AG08395 (cell line): ENCODE results near the gene CFAP299.
A peak's percentile ranks its signal among the peaks of the same experiment; 100 is the strongest.
"Not testable (repeated sequence)": the region's sequence is repeated elsewhere in the genome, so short reads cannot be mapped to it uniquely, and the experiment has no call there.

Experiments used
- DNase-seq: peaks from one replicate; pipeline ENCODE4 v3.0.0; 2012; ENCODE audit warnings: mixed read lengths, low spot score

Gene CFAP299

DNA sequence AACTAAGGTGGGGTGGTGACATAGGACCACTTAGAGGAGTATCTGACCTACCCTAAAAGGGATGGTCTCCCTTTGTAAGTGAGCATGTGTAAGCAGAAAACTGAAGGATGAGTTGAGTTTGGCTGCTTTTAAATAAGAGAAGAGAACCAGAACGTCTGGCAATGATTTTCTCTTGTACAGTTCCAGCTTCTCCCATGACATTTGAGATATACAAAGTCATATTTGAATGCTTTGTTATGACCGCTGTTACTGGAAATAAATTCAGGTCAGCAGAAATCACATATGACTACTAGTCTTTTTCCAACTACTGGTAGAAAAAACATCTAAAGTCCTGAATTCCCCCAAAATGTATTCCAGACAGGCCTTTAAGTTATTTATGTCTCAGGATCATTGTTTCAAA lies 381.7 kb downstream of the CFAP299 start:
- DNase-seq: no peak

DNA sequence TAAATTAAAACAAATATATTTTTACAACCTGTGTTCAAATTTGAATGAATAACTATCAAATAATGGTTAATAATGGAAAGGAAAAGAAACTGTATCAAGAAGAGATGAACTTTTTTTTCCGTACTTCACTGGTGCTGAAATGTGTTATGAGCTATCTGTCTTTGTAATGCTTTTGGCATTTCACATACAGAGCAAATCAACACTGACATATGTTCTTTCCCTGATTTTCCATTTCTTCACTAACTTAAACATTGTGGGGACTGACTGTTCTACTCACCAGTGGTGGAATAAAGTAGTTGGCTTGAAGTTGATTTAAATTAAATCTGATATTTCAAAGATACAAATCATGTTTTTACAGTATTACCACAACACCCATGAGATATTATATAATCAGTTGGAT lies 390.9 kb downstream of the CFAP299 start:
- no peak for DNase-seq

DNA sequence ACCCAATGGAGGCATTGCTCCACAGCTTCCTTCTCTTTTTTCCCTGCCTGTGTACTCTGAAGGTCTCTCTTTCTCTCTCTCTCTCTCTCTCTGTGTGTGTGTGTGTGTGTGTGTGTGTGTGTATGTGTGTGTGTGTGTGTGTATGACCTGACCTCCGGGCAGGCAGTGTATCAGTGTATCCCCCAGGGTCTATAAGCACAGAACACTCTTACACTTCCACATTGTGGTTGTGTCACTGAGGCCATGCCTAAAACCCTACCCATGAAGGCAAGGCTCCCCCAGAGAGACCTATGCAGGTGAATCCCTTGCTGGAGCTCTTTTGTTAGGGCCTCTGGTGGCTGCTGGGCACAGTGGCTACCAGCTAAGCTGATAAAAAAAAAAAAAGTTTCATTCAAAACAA lies 394.6 kb downstream of the CFAP299 start:
- DNase-seq: no peak

DNA sequence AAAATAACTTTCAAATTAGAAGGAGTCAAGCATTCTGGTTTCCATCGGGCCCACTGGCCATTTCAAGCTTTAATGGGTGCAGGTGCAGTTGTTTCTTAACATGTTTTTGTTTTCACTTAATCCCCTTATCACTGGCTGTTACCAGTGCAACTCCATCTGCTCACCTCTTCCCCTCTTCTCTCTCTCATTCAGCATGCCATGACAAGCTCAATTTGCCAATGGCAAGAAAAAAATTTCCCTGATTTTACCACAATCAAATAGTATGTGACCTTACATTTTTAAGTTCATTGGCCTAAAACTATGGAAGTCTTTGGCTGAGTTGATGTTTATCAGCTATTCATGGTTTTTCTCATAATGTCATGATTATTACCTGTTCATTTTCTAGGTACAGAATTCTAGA lies 395.9 kb downstream of the CFAP299 start:
- no peak for DNase-seq

DNA sequence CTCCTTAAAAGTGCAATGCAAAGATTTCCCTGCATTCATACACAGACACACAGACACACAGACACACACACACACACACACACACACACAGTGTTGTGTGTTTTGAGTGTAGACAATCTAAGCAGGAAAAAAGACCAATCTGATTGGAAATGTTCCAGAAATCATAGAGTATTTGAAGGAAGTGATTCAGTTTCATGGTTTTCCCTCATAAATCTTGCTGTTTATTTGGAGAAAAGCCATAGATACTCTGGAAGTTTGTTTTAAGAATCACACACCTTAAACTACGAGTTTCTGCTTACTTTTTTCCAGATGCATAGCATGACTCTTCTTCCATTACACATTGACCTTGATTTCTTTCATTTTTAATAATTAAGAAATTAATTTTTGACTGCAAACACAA lies 396.5 kb downstream of the CFAP299 start:
- DNase-seq: no peak

DNA sequence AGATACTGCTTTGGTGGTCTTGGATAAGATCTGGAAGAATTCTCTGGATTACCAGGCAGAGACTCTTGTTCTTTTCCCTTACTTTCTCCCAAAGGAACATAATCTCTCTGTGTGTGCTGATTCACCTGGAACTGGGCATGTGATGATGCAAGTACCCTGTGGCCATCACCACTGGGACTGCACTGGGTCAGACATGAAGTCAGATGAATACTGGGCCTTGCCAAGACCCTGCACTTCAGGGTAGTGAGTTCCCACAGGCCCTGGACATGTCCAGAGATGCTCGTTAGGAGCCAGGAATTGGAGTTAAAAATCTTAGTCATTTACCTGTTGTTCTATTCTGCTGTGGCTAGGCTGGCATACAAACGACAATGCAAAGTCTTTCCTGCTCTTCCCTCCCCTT lies 404.8 kb downstream of the CFAP299 start:
- no peak for DNase-seq

DNA sequence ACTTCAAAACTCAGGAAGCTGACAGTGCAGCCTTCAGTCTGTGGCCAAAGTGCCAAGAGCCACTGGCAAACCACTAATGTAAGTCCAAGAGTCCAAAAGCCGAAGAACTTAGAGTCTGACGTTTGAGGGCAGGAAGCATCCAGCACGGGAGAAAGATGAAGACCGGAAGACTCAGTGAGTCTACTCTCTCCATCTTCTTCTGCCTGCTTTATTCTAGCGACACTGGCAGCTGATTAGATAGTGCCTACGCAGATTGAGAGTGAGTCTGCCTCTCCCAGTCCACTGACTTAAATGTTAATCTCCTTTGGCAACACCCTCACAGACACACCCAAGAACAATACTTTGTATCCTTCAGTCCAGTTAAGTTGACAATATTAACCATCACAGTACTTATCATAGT lies 414.0 kb downstream of the CFAP299 start:
- DNase-seq: not testable (repeated sequence)

DNA sequence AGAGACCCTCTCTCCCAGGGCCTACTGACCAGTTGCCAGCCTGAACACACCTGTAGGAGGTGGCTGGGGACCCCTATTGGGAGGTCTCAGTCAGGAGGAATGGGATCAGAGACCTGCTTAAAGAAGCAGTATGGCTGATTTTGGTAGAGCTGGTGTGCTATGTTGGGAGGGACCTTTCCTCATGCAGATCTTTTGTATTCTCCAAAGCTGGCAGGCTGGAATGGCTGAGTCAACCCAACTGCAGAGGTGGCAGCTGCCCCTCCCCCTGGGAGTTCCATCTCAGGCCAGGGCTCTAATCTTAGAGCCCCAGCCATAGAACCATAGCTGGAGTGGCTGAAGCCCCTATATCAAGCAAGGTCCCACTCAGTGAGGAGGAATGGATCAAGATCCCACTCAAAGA lies 415.7 kb downstream of the CFAP299 start:
- no peak for DNase-seq

DNA sequence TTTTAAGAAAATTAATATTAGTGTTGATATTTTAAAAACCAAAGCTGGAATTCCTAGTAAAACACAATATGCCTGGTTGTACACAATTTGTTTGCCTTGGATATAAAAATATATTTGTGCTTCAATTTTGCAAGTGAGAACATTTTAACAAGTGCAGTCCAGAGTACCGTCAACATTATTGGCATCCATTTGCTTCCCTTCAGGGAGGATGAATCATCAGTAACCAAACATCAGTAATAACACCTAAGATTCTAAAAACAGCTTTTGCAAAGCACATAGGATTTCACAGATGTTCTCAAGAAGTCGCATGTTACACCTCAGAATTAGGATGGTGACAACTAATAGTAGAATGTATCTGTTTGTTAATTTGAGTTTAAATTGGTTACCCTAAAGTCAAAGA lies 432.4 kb downstream of the CFAP299 start:
- DNase-seq: peak; percentile 5

DNA sequence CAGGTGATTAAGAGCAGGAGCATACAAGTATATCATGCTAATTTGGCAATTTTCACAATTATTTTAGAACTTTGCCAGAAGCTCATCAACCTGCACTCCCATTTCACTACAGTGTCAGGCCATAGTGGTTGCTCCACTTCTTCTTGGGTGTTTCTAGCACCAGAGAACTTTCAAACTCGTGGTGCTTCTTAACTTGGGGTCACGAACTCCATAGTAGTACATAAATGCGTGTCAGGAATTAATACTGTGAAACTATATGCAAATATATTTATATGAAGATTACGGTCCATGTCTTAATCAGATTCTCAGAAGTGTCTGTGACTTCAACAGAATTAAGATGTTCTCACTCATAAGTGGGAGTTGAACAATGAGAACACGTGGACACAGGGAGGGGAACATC lies 440.6 kb downstream of the CFAP299 start:
- no peak for DNase-seq

DNA sequence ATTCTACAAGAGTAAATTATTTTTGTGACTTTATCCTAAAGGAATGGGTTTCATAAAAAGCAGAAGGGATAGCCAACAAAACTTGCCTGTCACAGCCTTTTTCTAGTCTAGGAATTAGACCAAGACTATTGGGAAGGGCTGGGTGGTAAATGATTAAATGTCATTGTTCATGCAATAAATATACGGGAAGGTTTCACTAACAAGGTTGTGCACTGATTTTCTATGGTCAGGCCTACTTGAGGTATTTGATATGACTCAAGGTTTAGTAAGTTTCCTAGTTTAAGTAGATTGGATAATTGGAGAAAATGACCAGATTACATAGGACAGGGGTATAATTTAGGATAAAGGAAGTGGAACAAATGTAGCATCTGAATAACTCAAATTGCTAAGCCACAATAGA lies 445.9 kb downstream of the CFAP299 start:
- no peak for DNase-seq

DNA sequence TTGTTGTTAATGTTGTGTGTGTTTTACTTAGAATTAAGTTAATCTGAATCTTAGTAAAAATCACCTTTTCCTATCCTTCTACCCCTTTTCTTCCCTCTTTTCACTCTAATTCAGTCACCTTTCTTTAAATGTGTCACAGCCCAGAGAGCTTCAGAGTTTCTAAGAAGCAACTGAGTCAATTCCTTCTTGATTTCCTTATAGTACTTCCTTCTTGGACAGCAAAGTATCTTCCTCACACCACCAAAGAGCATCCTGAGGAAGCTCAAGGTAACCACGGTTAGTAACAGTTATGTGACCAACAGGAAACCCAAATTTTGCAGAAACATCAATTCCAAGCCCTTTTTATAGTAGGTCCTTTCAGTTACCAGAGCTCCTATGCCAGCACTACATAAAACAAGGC lies 451.8 kb downstream of the CFAP299 start:
- no peak for DNase-seq

DNA sequence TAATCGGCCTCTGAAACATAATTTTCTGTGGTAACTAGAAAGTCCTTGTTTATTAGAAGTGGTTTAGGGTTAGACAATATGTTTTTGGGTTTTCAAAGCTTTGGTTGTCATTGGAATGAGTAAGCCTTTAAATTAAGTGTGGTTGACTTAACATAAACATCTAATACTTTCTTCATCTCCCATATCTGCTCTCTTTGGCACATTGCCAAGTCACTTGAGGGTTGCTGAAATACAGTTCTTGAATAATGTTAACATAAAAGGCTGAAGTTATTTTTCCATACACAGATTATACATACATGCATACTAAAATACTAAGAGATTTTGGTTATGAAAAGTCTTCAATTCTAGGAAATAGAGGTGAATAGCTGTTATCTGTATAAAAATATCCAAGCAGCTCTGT lies 453.3 kb downstream of the CFAP299 start:
- no peak for DNase-seq

DNA sequence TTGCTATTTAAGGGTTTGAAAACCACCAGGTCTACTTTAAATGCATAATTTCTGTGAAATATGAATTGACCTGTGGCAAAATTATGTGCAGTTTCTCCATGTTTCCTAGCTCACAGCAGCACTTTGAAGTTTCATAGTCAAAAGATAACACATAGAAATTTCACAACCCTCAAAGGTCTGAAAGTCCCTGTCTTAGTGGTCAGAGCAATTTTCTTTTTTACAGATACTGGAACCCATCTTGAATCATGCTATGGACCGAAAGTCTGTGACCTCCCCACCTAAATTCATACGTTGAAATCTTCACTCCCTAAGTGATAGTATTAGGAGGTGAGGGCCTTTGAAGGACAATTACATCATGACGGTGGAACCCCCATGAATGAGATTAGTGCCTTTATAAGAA lies 454.6 kb downstream of the CFAP299 start:
- no peak for DNase-seq

DNA sequence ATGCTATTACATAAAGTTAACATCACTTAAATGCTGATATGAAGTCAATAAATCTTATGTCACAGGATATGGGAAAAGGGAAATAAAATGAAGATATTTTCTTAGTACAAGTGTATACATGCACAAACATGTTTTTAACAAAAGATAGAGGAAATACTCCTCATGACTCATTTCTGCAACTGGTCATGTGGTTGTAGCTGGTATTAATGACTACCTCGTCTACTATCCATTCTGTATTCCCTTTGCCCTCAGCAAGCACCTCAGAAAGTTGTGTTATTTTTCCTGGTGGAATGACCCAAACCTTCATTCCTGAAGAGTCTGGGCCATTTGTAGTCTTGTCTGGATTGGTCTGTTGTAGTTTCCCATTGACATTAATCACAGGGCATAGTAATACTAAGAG lies 458.1 kb downstream of the CFAP299 start:
- not testable (repeated sequence) for DNase-seq

DNA sequence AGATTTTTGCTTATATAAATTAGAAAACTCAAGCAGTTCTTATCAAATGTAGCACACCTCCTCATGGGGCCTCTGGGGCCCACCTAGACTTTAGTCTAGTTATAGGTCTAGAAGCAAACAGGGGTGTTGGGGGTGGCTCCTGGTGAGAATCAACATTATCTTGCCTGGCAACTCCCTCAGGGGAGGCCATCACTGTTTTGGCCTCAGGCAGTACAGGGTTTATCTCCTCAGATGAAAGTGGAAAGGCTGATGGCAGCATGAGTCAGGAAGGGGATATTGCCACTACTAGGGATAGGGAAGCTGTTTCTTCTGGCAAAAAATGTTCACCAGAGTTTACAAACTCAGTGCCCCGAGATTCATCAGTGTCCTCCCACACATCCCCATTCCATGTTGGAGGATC lies 462.6 kb downstream of the CFAP299 start:
- no peak for DNase-seq

DNA sequence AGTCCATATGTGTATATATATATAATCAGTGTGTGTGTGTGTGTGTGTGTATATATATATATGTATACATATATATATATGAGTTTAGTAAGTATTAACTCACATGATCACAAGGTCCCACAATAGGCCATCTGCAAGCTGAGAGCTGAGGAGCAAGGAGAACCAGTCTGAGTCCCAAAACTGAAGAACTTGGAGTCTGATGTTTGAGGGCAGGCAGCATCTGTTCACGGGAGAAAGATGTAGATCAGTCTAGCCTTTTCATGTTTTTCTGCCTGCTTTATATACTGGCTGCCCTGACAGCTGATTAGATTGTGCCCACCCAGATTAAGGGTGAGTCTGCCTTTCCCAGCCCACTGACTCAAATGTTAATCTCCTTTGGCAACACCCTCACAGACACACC lies 465.2 kb downstream of the CFAP299 start:
- DNase-seq: not testable (repeated sequence)

DNA sequence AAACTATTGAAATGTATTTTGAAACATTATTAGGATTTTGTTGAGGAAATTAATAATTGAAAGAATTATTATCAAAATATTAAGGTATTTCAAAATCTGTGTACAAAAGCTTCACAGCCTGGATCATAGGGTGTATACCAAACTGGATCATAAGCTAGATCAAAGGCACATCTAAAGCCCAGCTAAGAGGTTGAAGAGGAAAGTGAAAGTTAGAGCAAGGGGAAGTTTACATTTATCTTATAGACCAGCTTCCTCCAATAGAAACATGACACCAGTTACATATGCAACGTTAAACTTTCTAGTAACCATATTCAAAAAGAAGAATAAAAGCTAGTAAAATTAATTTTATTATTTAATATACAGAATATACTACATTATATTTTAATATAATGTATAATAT lies 467.8 kb downstream of the CFAP299 start:
- DNase-seq: no peak

DNA sequence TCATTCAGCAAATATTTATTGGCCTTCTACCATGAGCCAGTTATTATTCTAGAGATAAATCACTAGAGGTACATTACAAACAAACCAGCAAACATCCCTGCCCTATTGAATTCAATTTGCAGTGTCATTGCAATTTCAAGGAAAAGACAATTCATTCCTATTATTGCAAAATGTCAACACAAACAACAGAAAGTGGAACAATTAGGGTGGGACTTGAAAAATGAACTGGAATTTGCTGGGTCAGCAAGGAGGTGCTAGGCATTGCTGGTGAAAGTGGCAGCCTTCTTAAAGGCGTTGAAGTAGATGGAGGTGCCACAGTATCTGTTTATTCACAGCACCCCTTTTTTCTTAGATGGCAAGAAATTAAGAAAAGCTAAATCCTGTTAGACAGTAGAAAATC lies 470.9 kb downstream of the CFAP299 start:
- DNase-seq: no peak

DNA sequence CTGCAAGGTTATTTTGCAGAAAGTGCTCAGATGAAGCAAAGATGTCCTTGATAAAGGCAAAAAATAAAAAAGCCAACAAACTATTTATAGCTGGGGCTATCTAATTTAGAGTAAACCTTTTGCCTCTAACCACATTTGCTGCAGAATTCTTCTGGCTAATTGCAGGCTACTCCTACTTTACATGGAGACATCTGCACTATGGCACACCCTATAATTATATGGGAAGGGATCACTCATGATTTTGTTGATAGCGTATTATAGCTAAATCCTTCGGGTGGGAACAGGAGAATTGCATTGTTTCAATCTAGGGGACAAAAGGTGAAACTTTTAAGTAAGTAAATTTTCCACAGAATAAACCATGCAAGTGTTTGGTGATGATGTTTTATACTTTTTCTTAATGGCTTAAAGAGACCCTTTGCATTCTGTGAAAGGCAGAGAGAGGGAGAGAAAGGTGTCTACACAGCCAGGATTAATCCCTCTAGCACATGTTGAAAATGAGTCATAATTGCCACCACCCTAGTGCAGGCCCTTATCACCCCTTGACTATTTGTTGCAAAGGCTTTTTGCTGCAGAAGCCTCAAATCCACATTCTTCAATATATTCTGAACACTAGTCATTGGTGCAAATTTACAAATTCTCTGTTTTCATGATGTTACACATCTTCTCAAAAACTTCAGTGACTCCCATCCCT lies 473.7 kb downstream of the CFAP299 start:
- DNase-seq: no peak

DNA sequence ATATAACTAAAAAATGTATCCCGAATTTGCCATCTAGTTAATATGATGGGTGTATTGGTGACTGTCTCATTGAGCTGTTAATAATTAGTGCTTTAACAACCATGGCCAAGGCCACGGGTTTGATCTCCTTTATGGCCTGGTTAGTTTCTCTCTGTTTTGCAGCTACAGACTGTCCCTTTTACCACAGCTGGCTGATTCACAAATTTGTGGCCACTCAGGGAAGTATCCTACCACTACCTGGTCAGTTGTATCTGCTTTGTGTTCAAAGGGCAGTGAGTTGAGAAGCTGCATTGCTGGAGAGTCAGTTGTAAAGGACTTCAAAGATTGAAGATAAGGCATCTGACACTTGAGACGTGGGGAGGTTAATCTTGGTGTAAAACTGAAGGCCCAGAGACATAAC lies 475.9 kb downstream of the CFAP299 start:
- DNase-seq: no peak

DNA sequence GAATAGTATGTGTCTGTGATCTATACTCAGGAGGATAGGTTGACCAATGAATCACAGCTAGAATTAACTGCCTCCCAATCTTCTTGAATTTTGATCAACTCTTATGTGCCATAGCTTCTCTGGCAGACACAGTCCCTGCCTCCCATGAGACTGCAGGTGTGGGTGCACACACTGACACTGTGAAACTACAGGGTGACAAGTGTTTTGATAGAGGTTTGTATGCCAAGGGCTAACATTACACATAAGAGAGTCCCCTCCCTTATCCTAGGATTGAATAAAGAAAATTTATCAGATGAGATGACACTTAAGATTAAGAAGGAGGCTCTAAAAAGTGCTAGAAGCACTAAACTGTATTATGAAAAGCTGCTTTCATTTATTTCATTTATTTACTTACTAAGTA lies 476.6 kb downstream of the CFAP299 start:
- no peak for DNase-seq

DNA sequence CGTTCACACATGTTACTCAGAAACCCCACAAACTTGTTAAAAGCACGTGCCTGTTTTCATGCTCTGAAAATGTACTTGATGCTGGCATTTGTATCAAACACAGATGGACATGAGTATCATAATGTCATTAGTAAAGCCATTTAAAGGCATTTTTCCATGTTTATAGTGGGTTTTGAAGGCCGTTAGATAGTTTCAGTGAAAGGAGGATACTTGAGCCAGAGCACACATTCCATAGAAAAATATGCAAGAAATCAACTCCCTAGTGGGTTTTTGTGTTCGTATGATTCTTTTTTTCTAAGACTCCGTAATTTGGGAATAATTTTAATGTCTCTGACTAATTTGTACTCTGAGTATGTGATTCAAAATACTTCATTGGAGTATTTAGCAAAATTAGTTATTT lies 478.7 kb downstream of the CFAP299 start:
- DNase-seq: no peak
